GM18508 (cell line): ENCODE data around the gene KANSL2.

Experiments
- ATAC-seq: cut with Tn5 transposase; IDR thresholded peaks from one replicate; pipeline ENCODE4 v1.9.1; 2021; ENCODE audit warnings: moderate number of reproducible peaks; ENCODE audit not compliant: insufficient read depth, unreplicated experiment

KANSL2 gene

GRCh38 chr12:48618541-48618940, 63.5 kb downstream of the KANSL2 start:
- no peak for ATAC-seq

GRCh38 chr12:48615681-48616080, 66.4 kb downstream of the KANSL2 start:
- no peak for ATAC-seq

- ATAC-seq: no peak
These were observed 68.7 kb downstream of the KANSL2 start for GRCh38 chr12:48613321-48613720.
